Measurements from ENCODE around the gene KIF1C.

KIF1C gene

GRCh38 chr17:5065227-5065744 is 67.5 kb downstream of the KIF1C start (continued):
- no peak for TF ChIP-seq ZNF280D (tag by site-specific recombination; IDR thresholded peaks at IDR 0.05)
- no peak for TF ChIP-seq ZBTB1 (tag by site-specific recombination; IDR thresholded peaks at IDR 0.05)
- no peak for TF ChIP-seq GLIS2 (tag by site-specific recombination; IDR thresholded peaks at IDR 0.05)
- TF ChIP-seq ZFP41 (tag by site-specific recombination; IDR thresholded peaks at IDR 0.05; ENCODE audit: borderline replicate concordance): no peak
- TF ChIP-seq PRDM6 (tag by site-specific recombination; IDR thresholded peaks at IDR 0.05): no peak
- TF ChIP-seq ZNF223 (tag by site-specific recombination; IDR thresholded peaks at IDR 0.05): no peak

- CTCF ChIA-PET: interaction anchor here (0.9 to 1.1 kb wide), 3 partner anchors 21 to 88 kb away, joined by 3 to 5 read pairs (median 3); no protein-coding TSS in a partner anchor
- Histone ChIP-seq H3K4me3 (ENCODE audit: low read depth, low read length) (no peak overlapping the region), H3K36me3 (ENCODE audit: control insufficient read depth in 2 of 2, insufficient read depth in 1 of 2, low read length in 2 of 2) (no peaks in the 10 kb centered on the region), H3K27ac (ENCODE audit: extremely low read depth, low read depth, low read length) (no peak overlapping the region), H3K4me1 (ENCODE audit: control insufficient read depth, insufficient read depth, low read length) (no peaks in the 10 kb centered on the region), H3K9me3 (ENCODE audit: control insufficient read depth, insufficient read depth, low read depth, low read length) (no peaks in the 10 kb centered on the region)
- TF ChIP-seq ZFP69B (tag by site-specific recombination; IDR thresholded peaks at IDR 0.05) (no peak), KLF8 (tag by site-specific recombination; IDR thresholded peaks at IDR 0.05) (no peak), ZBTB49 (tag by site-specific recombination; IDR thresholded peaks at IDR 0.05; ENCODE audit: low read depth) (no peak), ZNF121 (tag by site-specific recombination; IDR thresholded peaks at IDR 0.05) (no peak), CTCF (tag by site-specific recombination; IDR thresholded peaks at IDR 0.05) (no peak), HOXA7 (CRISPR knock-in tag; IDR thresholded peaks at IDR 0.05; ENCODE audit: borderline replicate concordance) (no peak), ZFHX2 (tag by site-specific recombination; conservative IDR thresholded peaks at IDR 0.05) (no peak), ZSCAN5A (tag by site-specific recombination; IDR thresholded peaks at IDR 0.05) (no peak), ZNF558 (tag by site-specific recombination; IDR thresholded peaks at IDR 0.05) (no peak), ZNF521 (tag by site-specific recombination; IDR thresholded peaks at IDR 0.05) (no peak), GFI1B (tag by site-specific recombination; IDR thresholded peaks at IDR 0.05) (no peak), ZNF549 (tag by site-specific recombination; IDR thresholded peaks at IDR 0.05) (no peak)
- POLR2A ChIA-PET: no interaction called here
These were observed 70.5 kb downstream of the KIF1C start for GRCh38 chr17:5068236-5068635.
